BE2C (cell line): ENCODE results near the gene NCOA7.
A peak's percentile ranks its signal among the peaks of the same experiment; 100 is the strongest.

Source experiments
- DNase-seq: peaks from one replicate; pipeline ENCODE4 v3.0.0-alpha.2; 2020
- H3K27me3 ChIP-seq: fragments of 250-450 bp; sonication (Bioruptor Pico); 2 replicates; pipeline ENCODE4 v1.5.1; 2020; ENCODE audit warnings: mild to moderate bottlenecking
- H3K36me3 ChIP-seq: fragments of 250-450 bp; sonication (Bioruptor Pico); 2 replicates; pipeline ENCODE4 v1.5.1; 2020; ENCODE audit warnings: mild to moderate bottlenecking
- H3K4me1 ChIP-seq: fragments of 250-450 bp; sonication (Bioruptor Pico); 2 replicates; pipeline ENCODE4 v1.5.1; 2020
- H3K4me3 ChIP-seq: 2 replicates; pipeline ENCODE4 v1.5.1; 2011; ENCODE audit warnings: low read depth, low read length
- H3K9me3 ChIP-seq: fragments of 250-450 bp; sonication (Bioruptor Pico); 2 replicates; pipeline ENCODE4 v1.5.1; 2020
- CTCF ChIP-seq: IDR thresholded peaks from 2 replicates; pipeline ENCODE4 v1.5.1; 2012; ENCODE audit warnings: mild to moderate bottlenecking, low read depth, low read length

The NCOA7 gene

DNA sequence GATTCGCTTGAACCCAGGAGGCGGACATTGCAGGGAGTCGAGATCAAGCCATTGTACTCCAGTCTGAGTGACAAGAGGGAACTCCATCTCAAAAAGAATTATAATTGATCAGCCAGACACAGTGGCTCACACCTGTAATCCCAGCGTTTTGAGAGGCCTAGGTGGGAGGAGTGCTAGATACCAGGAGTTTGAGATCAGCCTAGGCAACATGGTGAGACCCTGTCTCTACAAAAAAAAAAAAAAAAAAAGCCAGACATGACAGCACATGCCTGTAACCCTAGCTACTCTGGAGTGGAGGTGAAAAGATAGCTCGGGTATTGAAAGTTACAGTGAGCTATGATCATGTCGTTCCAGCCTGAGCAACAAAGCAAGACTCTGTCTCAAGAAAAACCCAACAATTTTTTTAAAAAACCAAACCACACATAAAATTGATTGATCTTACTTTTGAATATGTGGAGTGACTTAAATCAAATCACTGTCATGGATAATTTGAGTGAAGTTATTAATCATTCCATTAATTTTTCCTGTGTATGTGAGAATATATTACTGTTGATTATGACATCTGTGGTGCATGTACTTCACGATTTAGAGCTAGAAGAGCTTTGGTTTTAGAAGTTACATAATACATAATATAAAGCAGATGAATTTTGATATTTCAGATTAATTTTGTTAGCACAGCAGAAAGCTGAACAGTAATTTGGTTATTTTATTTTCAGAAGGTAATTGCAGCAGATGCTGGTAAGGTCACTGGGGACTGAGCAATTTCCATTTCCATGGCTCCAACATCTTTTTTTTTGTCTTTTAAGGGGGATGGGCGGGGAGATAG is 34.4 kb downstream of the NCOA7 start:
- Histone ChIP-seq H3K27me3 (no peaks in the 10 kb centered on the region), H3K36me3 (peaks cover 29% of the 10 kb centered on the region), H3K4me3 (peak overlapping the region; percentile 15; the same call in 1 of the 2 replicates), H3K9me3 (peaks cover 3% of the 10 kb centered on the region; the same call in 1 of the 2 replicates), H3K4me1 (peaks cover 66% of the 10 kb centered on the region)
- TF ChIP-seq CTCF, result no peak
- DNase-seq, result peak; percentile 50

DNA sequence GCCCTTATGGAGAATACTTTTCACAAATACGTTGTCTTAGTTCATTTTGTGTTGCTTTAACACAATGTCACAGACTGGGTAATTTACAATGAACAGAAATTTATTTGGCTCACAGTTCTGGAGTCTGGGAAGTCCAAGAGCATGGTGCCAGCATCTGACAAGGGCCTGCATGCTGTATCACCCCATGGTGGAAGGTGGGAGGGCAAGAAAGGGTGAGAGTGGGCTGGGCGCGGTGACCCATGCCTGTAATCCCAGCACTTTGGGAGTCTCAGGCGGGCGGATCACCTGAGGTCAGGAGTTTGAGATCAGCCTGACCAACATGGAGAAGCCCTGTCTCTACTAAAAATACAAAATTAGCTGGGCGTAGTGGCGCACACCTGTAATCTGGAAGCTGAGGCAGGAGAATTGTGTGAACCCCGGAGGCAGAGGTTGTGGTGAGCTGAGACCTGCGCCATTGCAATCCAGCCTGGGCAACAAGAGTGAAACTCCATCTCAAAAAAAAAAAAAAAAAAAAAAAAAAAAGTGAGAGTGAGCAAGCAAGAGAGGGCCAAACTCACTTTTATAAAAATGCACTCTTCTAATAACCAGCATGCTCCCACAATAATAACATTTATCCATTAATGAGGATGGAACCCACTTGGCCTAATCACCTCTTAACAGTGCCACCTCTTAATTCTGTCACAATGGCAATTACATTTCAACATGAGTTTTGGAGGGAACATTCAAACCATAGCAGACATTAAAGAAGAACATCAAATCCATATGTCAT is 36.1 kb downstream of the NCOA7 start:
- no peak overlapping the region for H3K4me3 ChIP-seq
- no peak for DNase-seq
- H3K4me1 ChIP-seq, result peaks cover 65% of the 10 kb centered on the region
- H3K36me3 ChIP-seq, result peaks cover 22% of the 10 kb centered on the region
- TF ChIP-seq CTCF, result no peak
- peaks cover 3% of the 10 kb centered on the region; the same call in 1 of the 2 replicates for H3K9me3 ChIP-seq
- no peaks in the 10 kb centered on the region for H3K27me3 ChIP-seq

DNA sequence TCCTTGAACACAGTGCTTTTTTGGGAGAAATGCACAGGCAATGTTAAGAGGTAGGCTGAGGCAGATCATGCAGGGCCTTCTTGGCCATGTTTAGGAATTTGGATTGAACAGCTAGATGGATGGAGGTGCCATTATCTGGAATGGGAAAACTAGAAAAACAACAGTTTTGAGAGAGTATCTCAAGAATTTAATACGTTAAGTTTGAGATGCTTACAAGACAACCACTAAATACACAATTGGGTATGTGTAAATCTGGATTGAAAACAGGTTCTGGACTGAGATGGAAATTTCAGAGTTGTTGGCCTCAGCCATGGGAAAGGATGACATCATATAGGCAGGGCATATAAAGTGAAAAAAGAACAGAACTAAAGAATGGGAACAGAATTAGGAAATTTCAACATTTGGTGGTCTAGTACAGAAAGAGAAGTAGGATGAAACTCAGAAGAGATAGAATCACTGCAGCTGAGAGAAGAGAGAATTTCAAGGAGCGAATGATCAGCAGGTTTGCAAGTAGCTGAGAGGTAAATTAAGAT is 37.1 kb downstream of the NCOA7 start:
- Histone ChIP-seq H3K27me3 (no peaks in the 10 kb centered on the region), H3K9me3 (peaks cover 3% of the 10 kb centered on the region; the same call in 1 of the 2 replicates), H3K4me1 (peaks cover 69% of the 10 kb centered on the region), H3K4me3 (no peak overlapping the region), H3K36me3 (peaks cover 22% of the 10 kb centered on the region)
- no peak for DNase-seq
- no peak for TF ChIP-seq CTCF

DNA sequence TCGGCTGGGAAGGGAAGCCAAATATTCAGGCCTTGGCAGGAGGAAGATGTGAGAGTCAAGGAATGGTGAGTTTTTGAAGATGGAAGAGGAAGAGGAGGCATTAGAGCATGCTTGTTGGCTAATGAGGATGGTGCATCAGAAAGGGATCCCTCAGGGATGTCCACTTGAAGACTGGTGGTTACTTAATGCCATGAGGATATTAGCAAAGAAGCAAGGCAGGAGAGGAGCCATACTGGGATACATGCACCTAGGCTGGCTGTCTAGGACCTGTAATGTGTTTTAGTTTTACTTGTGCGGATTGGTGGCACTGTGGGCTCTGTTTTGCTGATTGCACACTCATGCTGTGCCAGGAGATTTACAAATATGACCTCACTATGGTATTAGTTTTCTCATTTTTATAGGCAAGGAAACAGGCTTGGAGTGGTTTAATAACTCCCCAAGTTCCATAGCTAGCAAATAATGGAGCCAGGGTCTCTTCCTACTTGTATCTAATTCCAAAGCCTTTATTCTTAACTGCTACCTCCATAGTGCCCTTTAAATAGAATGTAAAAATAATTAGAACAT is 37.8 kb downstream of the NCOA7 start:
- Histone ChIP-seq H3K4me1 (peaks cover 66% of the 10 kb centered on the region), H3K9me3 (peaks cover 3% of the 10 kb centered on the region; the same call in 1 of the 2 replicates), H3K27me3 (no peaks in the 10 kb centered on the region), H3K4me3 (no peak overlapping the region), H3K36me3 (peaks cover 22% of the 10 kb centered on the region)
- no peak for TF ChIP-seq CTCF
- DNase-seq, result no peak

DNA sequence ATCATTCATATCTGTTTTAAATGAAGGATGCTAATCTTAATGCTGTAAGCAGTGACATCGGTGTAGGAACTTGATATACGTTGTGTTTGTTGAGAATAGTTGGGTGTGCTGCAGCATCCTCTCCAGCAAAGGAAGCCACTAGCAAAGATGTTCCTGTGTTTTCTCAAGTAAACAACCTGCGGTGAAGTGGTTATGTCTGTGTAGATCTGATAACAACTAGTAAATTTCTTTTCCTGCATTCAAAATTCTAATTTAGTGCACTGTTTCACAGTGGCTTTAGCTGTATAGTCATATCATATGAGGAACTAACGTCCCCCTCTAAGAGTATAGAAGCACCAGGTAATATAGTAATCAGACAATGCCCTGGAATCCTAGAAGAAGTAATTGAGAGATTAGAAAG is 38.7 kb downstream of the NCOA7 start:
- TF ChIP-seq CTCF, result no peak
- Histone ChIP-seq H3K9me3 (peaks cover 3% of the 10 kb centered on the region; the same call in 1 of the 2 replicates), H3K4me1 (peaks cover 71% of the 10 kb centered on the region), H3K27me3 (no peaks in the 10 kb centered on the region), H3K36me3 (peaks cover 22% of the 10 kb centered on the region), H3K4me3 (no peak overlapping the region)
- DNase-seq, result no peak
